Myocyte (in vitro differentiated cells): Measurements from ENCODE around the gene RNF113A. TPM values are rescaled to one million over a fixed set of nuclear protein-coding genes. Genes with fewer than 3 reads are reported as not detected.
"Not testable (repeated sequence)": the region's sequence is repeated elsewhere in the genome, so short reads cannot be mapped to it uniquely, and the experiment has no call there.

Experiments
- DNase-seq: peaks from one replicate; pipeline ENCODE4 v3.0.0-alpha.2; 2012; ENCODE audit warnings: low read depth
- polyA plus RNA-seq: library from polyadenylated mRNA; unstranded; fragments of >200 nt; gene quantifications from one replicate; pipeline ENCODE4 v1.2.1, GENCODE V29; 2012; ENCODE audit warnings: missing spikeins
- total RNA-seq: library from RNA; depleted of rRNA; stranded (reverse); fragments of >200 nt; gene quantifications from 2 replicates; pipeline ENCODE4 v1.2.3, GENCODE V29; 2014

RNF113A gene
- total RNA-seq, result 16.1 and 18.0 TPM in 2 replicates
- 18.6 TPM for polyA plus RNA-seq

- DNase-seq, result peak; percentile 82
These were observed at the start of gene RNF113A, which contains the start of gene NDUFA1 for GRCh38 chrX:119871599-119872395. Gene RNF113A (minus strand): TSS chrX:119871733. CDS start chrX:119871613, 120 bp downstream. Gene NDUFA1 (plus strand): TSS chrX:119871832. CDS start chrX:119871912, 80 bp downstream.

DNA sequence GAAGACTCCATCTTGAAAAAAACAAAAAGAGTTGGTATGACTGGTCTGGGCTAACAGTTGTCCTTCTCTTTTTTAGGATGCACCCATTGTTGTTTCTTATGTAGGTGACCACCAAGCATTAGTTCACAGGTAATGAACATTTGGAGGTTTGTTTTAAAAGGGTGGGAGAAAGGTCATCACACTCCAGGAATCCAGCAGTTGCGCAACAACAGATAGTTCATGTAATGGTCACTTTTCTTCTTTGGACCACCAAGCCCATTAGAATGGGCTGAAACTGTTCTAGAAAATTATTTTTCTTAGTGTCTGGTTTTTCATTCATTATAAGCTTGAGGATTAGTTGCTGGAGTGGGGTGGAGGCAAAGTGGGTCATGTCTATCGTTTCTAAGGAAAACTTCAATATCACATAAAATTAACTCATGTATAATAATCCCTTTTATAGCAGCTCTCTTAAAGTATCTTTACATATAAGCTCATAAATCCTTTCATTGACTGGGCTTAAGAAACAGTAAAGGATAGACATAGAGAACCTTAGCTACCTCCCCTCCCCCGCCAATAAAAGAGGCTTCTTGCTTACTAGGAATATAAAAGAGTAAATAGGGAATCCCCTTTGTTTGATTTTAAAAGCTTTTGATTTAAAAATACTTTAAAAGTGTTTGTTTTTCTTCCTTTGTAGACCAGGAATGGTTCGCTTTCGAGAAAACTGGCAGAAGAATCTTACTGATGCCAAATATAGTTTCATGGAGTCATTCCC is 48.5 kb upstream of the RNF113A start:
- DNase-seq, result no peak

GRCh38 chrX:119917877-119918276 is 46.3 kb upstream of the RNF113A start:
- no peak for DNase-seq

DNA sequence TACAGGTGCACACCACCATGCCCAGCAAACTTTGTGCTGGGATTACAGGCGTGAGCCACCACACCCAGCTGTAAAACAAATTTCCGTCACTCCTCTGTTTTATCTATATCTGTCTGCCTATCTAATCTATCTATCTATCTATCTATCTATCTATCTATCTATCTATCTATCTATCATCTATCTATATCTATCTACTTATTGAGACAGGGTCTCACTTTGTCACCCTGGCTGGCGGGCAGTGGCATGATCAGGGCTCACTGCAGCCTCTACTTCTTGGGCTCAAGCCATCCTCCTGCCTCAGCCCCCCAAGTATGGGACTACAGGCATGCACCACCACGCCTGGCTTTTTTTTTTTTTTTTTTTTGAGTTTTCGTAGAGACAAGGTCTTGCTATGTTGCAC is 44.8 kb upstream of the RNF113A start:
- DNase-seq, result no peak

DNA sequence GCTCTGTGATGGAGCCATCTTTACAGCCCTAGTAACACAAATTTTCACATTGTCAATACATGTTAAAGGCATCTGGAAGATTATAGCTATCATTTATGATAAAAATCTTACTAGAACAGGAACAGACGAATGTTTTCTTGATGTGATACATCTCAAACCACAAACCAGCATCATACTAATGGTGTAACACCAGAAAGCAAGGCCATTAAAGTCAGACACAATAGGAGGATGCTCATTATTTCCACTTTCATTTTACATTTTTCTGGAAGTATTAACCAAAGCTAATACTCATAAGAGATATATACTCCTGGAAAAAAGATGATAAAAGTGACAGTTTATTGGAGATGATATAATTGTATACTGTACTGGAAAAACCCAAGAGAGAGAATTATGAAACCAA is 29.4 kb upstream of the RNF113A start:
- DNase-seq, result no peak

- no peak for DNase-seq
These were observed 27.6 kb upstream of the RNF113A start for GRCh38 chrX:119899125-119899524.

GRCh38 chrX:119895843-119896326 is 24.4 kb upstream of the RNF113A start, which contains the start of gene AKAP14:
Gene AKAP14 (plus strand): TSS chrX:119895893. CDS start chrX:119903224, 7,331 bp downstream.
- DNase-seq, result no peak

DNA sequence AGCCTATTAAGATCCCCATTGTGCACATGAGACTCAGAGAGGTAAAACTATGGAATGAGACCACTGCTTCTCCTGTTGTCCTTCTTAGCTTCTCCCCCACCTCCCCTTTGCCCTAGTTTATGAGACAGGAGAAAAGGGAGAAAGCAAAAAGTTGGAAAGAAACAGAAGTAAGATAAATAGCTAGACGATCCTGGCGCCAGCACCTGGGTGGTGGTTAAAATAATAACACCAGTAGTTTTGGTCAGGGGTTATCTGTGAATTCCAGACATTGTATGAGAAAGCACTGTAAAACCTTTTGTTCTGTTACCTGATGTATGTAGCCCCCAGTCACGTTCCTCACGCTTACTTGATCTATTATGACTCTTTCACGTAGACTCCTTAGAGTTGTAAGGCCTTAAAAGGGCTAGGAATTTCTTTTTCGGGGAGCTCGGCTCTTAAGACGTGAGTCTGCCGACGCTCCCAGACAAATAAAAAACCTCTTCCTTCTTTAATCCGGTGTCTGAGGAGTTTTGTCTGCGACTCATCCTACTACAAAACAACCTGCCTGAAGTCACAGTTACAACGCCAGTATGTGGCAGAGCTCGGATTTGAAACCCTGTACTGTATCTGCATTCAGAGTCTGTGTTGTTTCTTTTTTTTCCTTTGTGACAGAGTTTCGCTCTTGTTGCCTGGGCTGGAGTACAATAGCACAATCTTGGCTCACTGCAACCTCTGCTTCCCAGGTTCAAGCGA is 20.6 kb upstream of the RNF113A start:
- DNase-seq, result not testable (repeated sequence)

DNA sequence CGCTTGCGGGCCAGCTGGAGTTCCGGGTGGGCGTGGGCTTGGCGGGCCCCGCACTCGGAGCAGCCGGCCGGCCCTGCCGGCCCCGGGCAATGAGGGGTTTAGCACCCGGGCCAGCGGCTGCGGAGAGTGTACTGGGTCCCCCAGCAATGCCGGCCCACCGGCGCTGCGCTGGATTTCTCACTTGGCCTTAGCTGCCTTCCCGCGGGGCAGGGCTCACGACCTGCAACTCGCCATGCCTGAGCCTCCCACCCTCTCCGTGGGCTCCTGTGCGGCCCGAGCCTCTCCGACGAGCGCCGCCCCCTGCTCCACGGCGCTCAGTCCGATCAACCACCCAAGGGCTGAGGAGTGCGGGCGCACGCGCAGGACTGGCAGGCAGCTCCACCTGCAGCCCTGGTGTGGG is 19.1 kb upstream of the RNF113A start:
- not testable (repeated sequence) for DNase-seq

- no peak for DNase-seq
These were observed 16.3 kb upstream of the RNF113A start for GRCh38 chrX:119887721-119888425.

DNA sequence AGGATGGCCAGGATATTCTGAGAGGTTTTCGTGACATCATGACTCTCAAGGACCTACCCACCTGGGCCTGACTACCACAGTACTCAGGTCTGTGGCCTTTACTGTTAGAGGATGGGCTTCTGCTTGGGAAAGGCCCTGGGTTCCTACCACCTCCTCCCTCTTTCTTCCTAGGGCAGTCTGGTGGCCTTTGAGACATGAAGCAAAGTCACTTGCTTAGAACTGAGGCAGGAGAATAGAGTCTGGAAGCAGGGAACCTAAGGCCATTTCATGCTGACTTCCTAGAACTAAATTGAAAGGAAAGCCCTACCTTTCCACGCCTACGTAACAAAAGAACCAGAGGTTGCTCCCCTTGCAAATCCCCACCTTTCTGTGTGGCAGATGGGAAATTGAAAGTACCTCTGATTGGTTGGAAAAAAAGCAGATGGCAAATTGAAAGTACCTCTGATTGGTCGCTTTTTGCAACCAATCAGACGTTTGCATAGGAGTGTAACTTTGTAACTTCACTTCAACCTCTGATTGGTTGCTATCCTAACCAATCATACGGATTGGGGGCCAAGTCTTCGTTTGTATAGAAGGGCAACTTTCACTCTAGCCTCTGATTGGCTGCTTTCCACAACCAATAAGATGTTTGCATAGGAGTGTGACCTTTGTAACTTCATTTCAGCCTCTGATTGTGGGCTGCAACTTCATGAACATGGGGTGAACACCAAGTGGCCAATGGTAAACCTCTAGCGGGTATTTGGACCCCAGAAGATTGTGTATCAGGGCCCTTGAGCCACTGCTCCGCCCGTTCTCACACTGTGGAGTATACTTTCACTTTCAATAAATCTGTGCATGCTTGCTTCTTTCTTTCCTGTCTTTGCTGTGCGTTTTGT is 14.3 kb upstream of the RNF113A start:
- no peak for DNase-seq

DNA sequence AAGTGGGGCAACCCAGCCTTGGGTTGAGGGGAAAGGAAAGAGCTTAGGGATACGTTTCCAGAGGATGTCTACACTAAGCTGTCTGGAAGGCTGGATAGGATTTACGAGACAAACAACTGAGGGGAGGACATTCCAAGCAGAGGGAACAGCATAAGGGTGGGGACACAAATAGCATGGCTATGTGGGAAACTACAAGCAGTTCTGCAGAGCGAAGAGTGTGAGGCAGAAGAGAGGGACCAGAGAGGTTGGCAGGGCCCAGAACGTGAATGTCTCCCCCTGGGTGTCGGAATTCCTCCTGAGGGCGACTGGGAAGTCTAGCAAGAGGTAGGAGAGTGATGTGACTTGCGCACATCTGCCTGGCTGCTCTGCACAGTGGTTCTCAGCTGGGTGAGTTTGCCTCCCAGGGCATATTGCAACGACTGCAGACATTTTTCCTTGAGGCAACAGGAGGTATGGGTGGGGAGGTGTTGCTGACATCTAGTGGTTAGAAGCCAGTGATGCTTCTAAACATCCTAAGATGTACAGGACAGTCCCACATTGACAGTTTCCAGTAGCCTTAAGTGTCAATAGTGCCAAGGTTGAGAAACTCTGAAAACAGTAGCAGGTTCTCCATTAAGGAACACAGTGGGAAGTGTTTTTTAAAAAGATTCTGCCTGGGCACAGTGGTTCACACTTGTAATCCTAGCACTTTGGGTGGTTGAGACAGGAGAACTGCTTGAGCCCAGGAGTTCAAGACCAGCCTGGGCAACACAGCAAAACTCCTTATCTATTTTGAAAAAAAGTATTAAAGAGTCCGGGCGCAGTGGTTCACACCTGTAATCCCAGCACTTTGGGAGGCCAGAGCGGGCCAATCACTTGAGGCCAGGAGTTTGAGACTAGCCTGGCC is 9.3 kb upstream of the RNF113A start:
- DNase-seq, result peak; percentile 44

DNA sequence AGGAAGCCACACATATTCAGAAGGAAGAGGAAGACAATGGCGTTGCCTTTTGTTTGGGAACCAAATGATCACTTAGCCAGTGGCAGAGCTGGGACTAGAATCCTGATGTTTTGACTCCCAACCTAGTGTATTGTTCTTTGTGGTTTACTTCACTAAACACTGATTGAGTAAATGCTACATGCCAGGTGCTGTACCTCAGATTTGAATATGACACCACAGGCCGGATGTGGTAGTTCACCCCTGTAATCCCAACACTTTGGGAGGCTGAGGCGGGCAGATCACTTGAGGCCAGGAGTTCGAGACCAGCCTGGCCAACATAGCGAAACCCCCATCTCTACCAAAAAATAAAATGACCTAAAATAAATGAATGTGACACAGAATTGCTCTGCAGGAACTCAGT is 8.5 kb upstream of the RNF113A start:
- no peak for DNase-seq

DNA sequence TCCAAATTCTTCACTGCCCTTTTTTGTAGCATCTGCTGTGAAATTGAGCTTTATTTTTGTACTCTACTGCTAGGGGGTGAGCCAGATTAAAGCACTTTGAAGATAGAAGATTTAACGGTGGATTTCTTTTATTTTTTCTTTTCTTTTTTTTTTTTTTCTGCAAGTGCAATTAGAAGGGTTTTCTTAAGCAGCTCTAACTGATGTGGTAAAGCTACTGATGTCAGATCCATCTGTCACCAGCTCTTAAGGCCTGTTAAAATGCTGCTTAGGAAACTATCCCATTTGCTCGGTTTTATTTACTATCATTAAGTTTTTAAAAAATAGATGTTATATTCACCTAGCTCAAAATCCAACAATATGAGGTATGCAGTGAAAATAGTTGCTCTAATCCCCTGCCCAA is 7.2 kb upstream of the RNF113A start:
- DNase-seq, result no peak

DNA sequence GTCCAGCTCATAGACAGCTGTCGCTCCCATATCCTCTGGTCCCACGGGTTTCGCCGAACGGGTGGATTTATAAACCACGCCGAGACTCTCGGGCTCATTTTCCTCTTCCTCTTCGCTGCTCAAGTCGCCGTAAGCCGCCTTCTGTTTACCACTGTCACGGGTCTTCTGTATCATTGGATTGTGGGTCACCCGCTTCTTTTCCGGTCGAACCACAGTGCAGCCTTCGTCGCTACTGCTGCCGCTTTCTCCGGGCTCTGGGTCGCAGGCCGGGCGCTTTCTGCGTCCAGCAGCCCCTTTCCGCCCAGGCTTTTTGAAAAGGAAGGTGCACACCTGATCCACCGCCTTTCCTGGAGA is 311 bp downstream of the RNF113A start:
- DNase-seq, result no peak

- peak; percentile 59 for DNase-seq
These were observed 854 bp downstream of the RNF113A start for GRCh38 chrX:119870626-119871131.

- peak; percentile 17 for DNase-seq
These were observed 18.1 kb downstream of the RNF113A start for GRCh38 chrX:119853444-119853843.
